Keratinocyte (primary cell): ENCODE data around the gene MED16. TPM values are rescaled to one million over a fixed set of nuclear protein-coding genes. Genes with fewer than 3 reads are reported as not detected.

Experiments used
- DNase-seq: peaks from one replicate; pipeline ENCODE4 v3.0.0-alpha.2; 2011; ENCODE audit warnings: low read depth, missing footprints, low spot score
- FAIRE-seq: peaks from 2 replicates; lab custom pipeline; 2011; peaks lifted over from hg19 to GRCh38; lab: Jason Lieb, UNC
- H2AFZ ChIP-seq: 2 replicates; pipeline ENCODE4 v1.6.0; 2012; ENCODE audit warnings: low read length, control low read depth, inconsistent platforms; ENCODE audit not compliant: control insufficient read depth
- H3K27ac ChIP-seq: 2 replicates; pipeline ENCODE4 v1.5.1; 2011; ENCODE audit warnings: low read length; ENCODE audit not compliant: control insufficient read depth, insufficient read depth
- H3K27me3 ChIP-seq: 3 replicates; pipeline ENCODE4 v1.6.0; 2011; ENCODE audit warnings: low read length; ENCODE audit not compliant: control insufficient read depth, insufficient read depth; ENCODE audit errors: extremely low read depth
- H3K36me3 ChIP-seq, 2 experiments: 2 replicates in 1 of 2; 3 replicates in 1 of 2; pipeline ENCODE4 v1.5.1; 2011; ENCODE audit warnings: low read length in 2 of 2, mild to moderate bottlenecking in 1 of 2; ENCODE audit not compliant: control insufficient read depth in 2 of 2, insufficient read depth in 2 of 2; ENCODE audit errors: extremely low read depth in 1 of 2
- H3K4me1 ChIP-seq: 3 replicates; pipeline ENCODE4 v1.5.1; 2011; ENCODE audit warnings: low read length; ENCODE audit not compliant: control insufficient read depth, insufficient read depth; ENCODE audit errors: extremely low read depth
- H3K4me2 ChIP-seq: 3 replicates; pipeline ENCODE4 v1.6.0; 2011; ENCODE audit warnings: low read depth, low read length; ENCODE audit not compliant: control insufficient read depth, insufficient read depth; ENCODE audit errors: extremely low read depth
- H3K4me3 ChIP-seq, 3 experiments: fragments of 200-600 bp in 1 of 3; sonication (generic) in 1 of 3; 2 replicates in 2 of 3; 3 replicates in 1 of 3; pipeline ENCODE4 v1.5.1; 2011 to 2016; ENCODE audit warnings: low read length in 3 of 3, mild to moderate bottlenecking in 3 of 3, control low read depth in 2 of 3, inconsistent platforms in 1 of 3, low read depth in 1 of 3, mixed read lengths in 1 of 3, mixed run types in 1 of 3, moderate library complexity in 1 of 3; ENCODE audit not compliant: control insufficient read depth in 2 of 3, insufficient read depth in 2 of 3; ENCODE audit errors: extremely low read depth in 1 of 3
- H3K79me2 ChIP-seq: 2 replicates; pipeline ENCODE4 v1.6.0; 2012; ENCODE audit warnings: low read length; ENCODE audit not compliant: control insufficient read depth, insufficient read depth
- H3K9ac ChIP-seq: 3 replicates; pipeline ENCODE4 v1.6.0; 2011; ENCODE audit warnings: low read length; ENCODE audit not compliant: control insufficient read depth, insufficient read depth; ENCODE audit errors: extremely low read depth
- H3K9me1 ChIP-seq: 3 replicates; pipeline ENCODE4 v1.6.0; 2011; ENCODE audit warnings: low read length; ENCODE audit not compliant: control insufficient read depth, insufficient read depth; ENCODE audit errors: extremely low read depth
- H3K9me3 ChIP-seq: 2 replicates; pipeline ENCODE4 v1.5.1; 2012; ENCODE audit warnings: low read depth, low read length; ENCODE audit not compliant: control insufficient read depth
- H4K20me1 ChIP-seq: 3 replicates; pipeline ENCODE4 v1.6.0; 2011; ENCODE audit warnings: low read length; ENCODE audit not compliant: control insufficient read depth, insufficient read depth; ENCODE audit errors: extremely low read depth
- EZH2 ChIP-seq: IDR thresholded peaks from one replicate; pipeline ENCODE4 v1.6.1; 2012; ENCODE audit warnings: inconsistent platforms, mild to moderate bottlenecking, low read length, moderate library complexity
- dilution Hi-C: fragments of 300-500 bp; cut with MboI; formaldehyde crosslinking; loops from one replicate; pipeline ENCODE4 v1.7.0; 2020; ENCODE audit warnings: low sequenced_read_pairs; ENCODE audit not compliant: extremely low pct_ligation_motif_present
- polyA plus RNA-seq, 5 experiments: library from polyadenylated mRNA; depleted of rRNA in 3 of 5; stranded (reverse) in 3 of 5; stranded (forward) in 1 of 5; unstranded in 1 of 5; fragments of >200 nt; gene quantifications; 1 replicate in 1 of 5; 2 replicates in 3 of 5; 3 replicates in 1 of 5; pipeline versions ENCODE4 v1.2.1 to v1.2.3, GENCODE V29; 2011 to 2012; ENCODE audit warnings: missing spikeins in 2 of 5, low read depth in 1 of 5, low replicate concordance in 1 of 5
- TF ChIP-seq, protein P1 (sequence below), 3 experiments: IDR thresholded peaks in 1 of 3; conservative IDR thresholded peaks in 1 of 3; optimal IDR thresholded peaks in 1 of 3; 2 replicates in 2 of 3; 3 replicates in 1 of 3; pipeline versions ENCODE3 to v1.5.1; 2011; ENCODE audit warnings: low read length in 3 of 3, mild to moderate bottlenecking in 3 of 3, moderate library complexity in 2 of 3, control low read depth in 1 of 3, inconsistent platforms in 1 of 3; ENCODE audit not compliant: insufficient read depth in 2 of 3; ENCODE audit errors: extremely low read depth in 1 of 3

Gene MED16
- polyA plus RNA-seq, 1 donor (not counting 4 experiments of a cell fraction or from before 2014, with no cell fraction given) = 9.7 TPM

DNA sequence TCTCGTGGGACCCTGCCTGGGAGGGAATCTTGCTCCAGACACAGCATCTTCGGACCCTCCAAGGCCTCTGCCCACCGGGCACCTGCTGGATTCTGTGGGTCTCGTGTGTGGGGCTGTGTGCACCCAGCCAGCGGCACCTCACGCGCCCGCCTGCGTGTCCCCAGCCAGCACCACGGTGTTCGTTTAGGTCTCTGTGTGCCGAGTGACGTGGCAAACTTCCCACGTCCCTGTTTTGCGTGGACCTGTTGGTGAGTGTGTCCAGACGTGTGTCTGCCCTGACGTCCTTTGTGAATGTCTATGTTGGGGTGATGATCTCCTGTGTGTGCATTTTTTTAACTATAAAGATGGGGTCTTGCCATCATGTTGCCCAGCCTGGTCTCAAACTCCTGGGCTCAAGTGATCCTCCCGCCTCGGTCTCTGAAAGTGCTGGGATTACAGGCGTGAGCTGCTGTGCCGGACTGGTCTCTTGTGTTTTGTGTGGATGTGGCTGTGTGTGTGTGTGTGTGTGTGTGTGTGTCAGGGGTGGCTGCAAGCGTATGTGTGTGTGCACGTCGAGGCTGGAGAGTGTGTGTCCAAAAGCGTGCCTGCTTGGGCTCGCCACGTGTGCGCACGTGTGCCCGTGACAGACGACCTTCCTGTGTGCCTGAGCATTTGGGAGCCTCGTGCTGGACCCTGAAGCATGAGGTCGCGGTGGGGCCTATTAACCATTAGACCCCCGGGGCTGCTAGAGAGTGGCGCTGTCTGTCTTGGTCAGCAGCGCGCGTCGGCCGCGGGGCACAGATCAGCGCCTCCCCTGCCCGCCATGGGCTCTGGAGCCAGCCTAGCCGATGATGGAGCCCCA lies 48.5 kb upstream of the MED16 start:
- Histone ChIP-seq H3K9me3 (no peaks in the 10 kb centered on the region), H3K9ac (peak overlapping the region; percentile 18), H2AFZ (no peak overlapping the region), H3K4me2 (peak overlapping the region; percentile 76), H3K4me3 (peak overlapping the region; percentile 6 to 30 (median 23)), H3K27me3 (peaks cover 6% of the 10 kb centered on the region), H4K20me1 (peaks cover 6% of the 10 kb centered on the region), H3K79me2 (no peaks in the 10 kb centered on the region), H3K9me1 (peaks cover 2% of the 10 kb centered on the region), H3K36me3 (peaks cover 0 to 4% of the 10 kb centered on the region in 2 experiments), H3K27ac (no peak overlapping the region), H3K4me1 (peaks cover 15% of the 10 kb centered on the region)
- FAIRE-seq (no peak), DNase-seq (no peak)
- dilution Hi-C loops = no loop called here
- no peak for TF ChIP-seq EZH2
- TF ChIP-seq, protein P1, sequence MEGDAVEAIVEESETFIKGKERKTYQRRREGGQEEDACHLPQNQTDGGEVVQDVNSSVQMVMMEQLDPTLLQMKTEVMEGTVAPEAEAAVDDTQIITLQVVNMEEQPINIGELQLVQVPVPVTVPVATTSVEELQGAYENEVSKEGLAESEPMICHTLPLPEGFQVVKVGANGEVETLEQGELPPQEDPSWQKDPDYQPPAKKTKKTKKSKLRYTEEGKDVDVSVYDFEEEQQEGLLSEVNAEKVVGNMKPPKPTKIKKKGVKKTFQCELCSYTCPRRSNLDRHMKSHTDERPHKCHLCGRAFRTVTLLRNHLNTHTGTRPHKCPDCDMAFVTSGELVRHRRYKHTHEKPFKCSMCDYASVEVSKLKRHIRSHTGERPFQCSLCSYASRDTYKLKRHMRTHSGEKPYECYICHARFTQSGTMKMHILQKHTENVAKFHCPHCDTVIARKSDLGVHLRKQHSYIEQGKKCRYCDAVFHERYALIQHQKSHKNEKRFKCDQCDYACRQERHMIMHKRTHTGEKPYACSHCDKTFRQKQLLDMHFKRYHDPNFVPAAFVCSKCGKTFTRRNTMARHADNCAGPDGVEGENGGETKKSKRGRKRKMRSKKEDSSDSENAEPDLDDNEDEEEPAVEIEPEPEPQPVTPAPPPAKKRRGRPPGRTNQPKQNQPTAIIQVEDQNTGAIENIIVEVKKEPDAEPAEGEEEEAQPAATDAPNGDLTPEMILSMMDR (optimal IDR thresholded peaks at IDR 0.05 in 1 of 3, IDR thresholded peaks at IDR 0.05 in 1 of 3, conservative IDR thresholded peaks at IDR 0.05 in 1 of 3; ENCODE audit: extremely low read depth in 1 of 3, insufficient read depth in 2 of 3, low read length in 3 of 3) = no peak

DNA sequence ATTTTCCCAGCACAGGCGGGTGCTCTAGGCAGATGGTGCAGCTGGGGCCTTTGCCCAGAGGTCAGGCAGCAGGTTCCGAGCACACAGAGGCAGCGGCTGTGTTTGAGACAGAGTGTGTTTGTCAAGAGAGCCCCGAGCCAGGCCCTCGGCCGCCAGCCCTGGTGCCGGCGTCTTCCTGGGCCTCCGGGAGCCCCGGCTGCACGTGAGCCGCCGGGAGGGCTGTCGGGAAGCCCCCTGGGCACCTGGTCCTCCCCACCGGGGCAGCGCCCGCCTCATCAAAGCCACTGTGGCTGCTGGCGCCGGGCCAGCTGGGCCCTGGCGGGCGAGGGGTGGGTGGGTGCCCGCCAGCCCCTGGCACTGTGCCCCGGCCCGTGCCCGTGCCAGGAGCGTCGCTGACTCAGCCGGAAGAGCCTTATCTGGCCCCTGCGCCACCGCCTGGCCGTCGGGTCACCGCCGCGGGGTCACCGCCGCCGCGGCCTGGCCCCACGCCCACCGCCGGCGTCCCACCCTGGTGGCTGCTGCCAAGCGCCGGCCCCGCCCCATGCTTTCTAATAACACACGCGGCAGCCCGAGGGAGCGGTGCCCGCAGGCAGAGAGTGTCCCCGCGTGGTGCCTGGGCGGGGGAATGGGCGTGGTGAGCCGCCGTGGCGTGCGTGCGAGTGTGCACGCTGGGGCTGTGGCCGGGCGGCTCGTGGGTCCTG lies 47.8 kb upstream of the MED16 start:
- dilution Hi-C loops = no loop called here
- no peak for FAIRE-seq
- Histone ChIP-seq H3K4me3 (peak overlapping the region; percentile 6 to 30 (median 23)), H2AFZ (no peak overlapping the region), H3K27me3 (peaks cover 6% of the 10 kb centered on the region), H3K36me3 (peaks cover 0 to 4% of the 10 kb centered on the region in 2 experiments), H4K20me1 (peaks cover 6% of the 10 kb centered on the region), H3K4me1 (peaks cover 15% of the 10 kb centered on the region), H3K9me3 (no peaks in the 10 kb centered on the region), H3K9me1 (peaks cover 2% of the 10 kb centered on the region), H3K27ac (no peak overlapping the region), H3K4me2 (peak overlapping the region; percentile 76), H3K79me2 (no peaks in the 10 kb centered on the region), H3K9ac (peak overlapping the region; percentile 18)
- TF ChIP-seq EZH2 = no peak
- TF ChIP-seq, protein P1 (optimal IDR thresholded peaks at IDR 0.05 in 1 of 3, IDR thresholded peaks at IDR 0.05 in 1 of 3, conservative IDR thresholded peaks at IDR 0.05 in 1 of 3; ENCODE audit: extremely low read depth in 1 of 3, insufficient read depth in 2 of 3, low read length in 3 of 3) = peak in 1 of 3 experiments; percentile 6
- DNase-seq = no peak
